Calu3 (cell line): Measurements from ENCODE around the gene KIR2DL1. TPM values are rescaled to one million over a fixed set of nuclear protein-coding genes. Genes with fewer than 3 reads are reported as not detected.
"Not testable (repeated sequence)": the region's sequence is repeated elsewhere in the genome, so short reads cannot be mapped to it uniquely, and the experiment has no call there.

Experiments
- BruUV-seq: library from RNA; stranded (reverse); fragments of 400-500 nt; replicated peaks from 2 replicates; lab custom pipeline; 2021; lab: Mats Ljungman, UMichigan
- CTCF ChIA-PET: fragments of 300-600 bp; sonication (Branson Sonifier 250); formaldehyde crosslinking; loops from one replicate; lab custom pipeline; 2022; ENCODE audit warnings: antibody characterized with exemption; lab: Charles Lee
- DNase-seq: peaks from one replicate; pipeline ENCODE4 v3.0.0; 2022
- H3K27ac Mint-ChIP-seq: one replicate; pipeline ENCODE4 v1.8.0; 2022; ENCODE audit warnings: mixed read lengths; ENCODE audit not compliant: unreplicated experiment
- H3K27me3 Mint-ChIP-seq: one replicate; pipeline ENCODE4 v1.8.0; 2022; ENCODE audit warnings: mixed read lengths; ENCODE audit not compliant: unreplicated experiment
- H3K36me3 Mint-ChIP-seq: one replicate; pipeline ENCODE4 v1.8.0; 2022; ENCODE audit warnings: mild to moderate bottlenecking, moderate library complexity, mixed read lengths; ENCODE audit not compliant: insufficient read depth, unreplicated experiment
- H3K4me1 Mint-ChIP-seq: one replicate; pipeline ENCODE4 v1.8.0; 2022; ENCODE audit warnings: mild to moderate bottlenecking, low read depth, mixed read lengths; ENCODE audit not compliant: unreplicated experiment
- H3K4me3 Mint-ChIP-seq: one replicate; pipeline ENCODE4 v1.8.0; 2022; ENCODE audit warnings: mild to moderate bottlenecking, low read depth, moderate library complexity, mixed read lengths; ENCODE audit not compliant: unreplicated experiment
- H3K9me3 Mint-ChIP-seq: one replicate; pipeline ENCODE4 v1.8.0; 2022; ENCODE audit warnings: low read depth, mixed read lengths; ENCODE audit not compliant: unreplicated experiment
- CTCF ChIP-seq: fragments of 200-600 bp; IDR thresholded peaks from one replicate; pipeline ENCODE4 v1.8.0; 2022; ENCODE audit warnings: antibody characterized with exemption; ENCODE audit not compliant: unreplicated experiment
- intact Hi-C: fragments of 100-400 bp; cut with micrococcal nuclease; formaldehyde crosslinking; loops from one replicate; pipeline ENCODE4 v1.10.0; 2022; ENCODE audit not compliant: unreplicated experiment
- total RNA-seq: library from RNA; stranded (reverse); gene quantifications from 2 replicates; pipeline ENCODE4 v1.2.3, GENCODE V29; 2022

KIR2DL1 gene
- total RNA-seq, 1 experiment from 2014 or later: not detected

GRCh38 chr19:54728167-54728566 is 41.4 kb upstream of the KIR2DL1 start:
- Mint-ChIP-seq H3K4me3 (no peak overlapping the region), H3K36me3 (no peaks in the 10 kb centered on the region), H3K4me1 (no peaks in the 10 kb centered on the region), H3K9me3 (peaks cover 11% of the 10 kb centered on the region), H3K27ac (no peak overlapping the region), H3K27me3 (peaks cover 62% of the 10 kb centered on the region)
- CTCF ChIA-PET: no interaction called here
- DNase-seq: no peak
- TF ChIP-seq CTCF: no peak
- BruUV-seq: no TSS peak
- intact Hi-C loops: no loop called here

- Mint-ChIP-seq H3K27me3 (peaks cover 76% of the 10 kb centered on the region), H3K27ac (no peak overlapping the region), H3K4me3 (no peak overlapping the region), H3K9me3 (peaks cover 11% of the 10 kb centered on the region), H3K4me1 (no peaks in the 10 kb centered on the region), H3K36me3 (no peaks in the 10 kb centered on the region)
- no peak for DNase-seq
- BruUV-seq: no TSS peak
- TF ChIP-seq CTCF: no peak
- intact Hi-C loops: no loop called here
- CTCF ChIA-PET: no interaction called here
Observed at GRCh38 chr19:54729416-54730188, 40.0 kb upstream of the KIR2DL1 start.

GRCh38 chr19:54731191-54731590 is 38.4 kb upstream of the KIR2DL1 start:
- Mint-ChIP-seq H3K36me3 (no peaks in the 10 kb centered on the region), H3K4me3 (no peak overlapping the region), H3K4me1 (no peaks in the 10 kb centered on the region), H3K27me3 (peaks cover 84% of the 10 kb centered on the region), H3K9me3 (peaks cover 8% of the 10 kb centered on the region), H3K27ac (no peak overlapping the region)
- intact Hi-C loops: no loop called here
- no peak for TF ChIP-seq CTCF
- no TSS peak for BruUV-seq
- no peak for DNase-seq
- CTCF ChIA-PET: no interaction called here

- CTCF ChIA-PET, H3K9me3 Mint-ChIP-seq, BruUV-seq, H3K27ac Mint-ChIP-seq, H3K4me3 Mint-ChIP-seq, intact Hi-C loops, DNase-seq, H3K36me3 Mint-ChIP-seq, H3K4me1 Mint-ChIP-seq: not testable (repeated sequence)
- H3K27me3 Mint-ChIP-seq: peaks cover 82% of the 10 kb centered on the region
Observed at GRCh38 chr19:54738306-54738705, 31.3 kb upstream of the KIR2DL1 start, which contains the start of gene KIR2DL3. Gene KIR2DL3, plus strand, starts transcription at chr19:54738513. Its CDS starts 33 bp downstream, at chr19:54738546.

- BruUV-seq: no TSS peak
- CTCF ChIA-PET: no interaction called here
Observed at GRCh38 chr19:54738715-54739114, 30.9 kb upstream of the KIR2DL1 start.

More at GRCh38 chr19:54738715-54739114, 30.9 kb upstream of the KIR2DL1 start:
- Mint-ChIP-seq H3K9me3 (peaks cover 8% of the 10 kb centered on the region), H3K4me1 (no peaks in the 10 kb centered on the region), H3K36me3 (no peaks in the 10 kb centered on the region), H3K27me3 (peaks cover 82% of the 10 kb centered on the region), H3K27ac (no peak overlapping the region), H3K4me3 (no peak overlapping the region)
- intact Hi-C loops: no loop called here
- TF ChIP-seq CTCF: no peak
- no peak for DNase-seq
